ENCODE results near the gene POFUT1. TPM values are rescaled to one million over a fixed set of nuclear protein-coding genes. Genes with fewer than 3 reads are reported as not detected.

Gene POFUT1
- polyA plus RNA-seq, 2 of the 4 experiments (the other 2 are of a cell fraction), result 29.6 to 43.9 TPM

GRCh38 chr20:32224463-32224862 is 16.8 kb downstream of the POFUT1 start:
- TF ChIP-seq JUN (IDR thresholded peaks at IDR 0.05) (no peak), SREBF2 (IDR thresholded peaks at IDR 0.05) (no peak), MAFK (IDR thresholded peaks at IDR 0.05; ENCODE audit: partially characterized antibody) (peak; percentile 4)
- Histone ChIP-seq H3K27ac (no peak overlapping the region), H3K9me3 (no peaks in the 10 kb centered on the region), H3K4me3 (no peak overlapping the region), H3K4me2 (no peak overlapping the region), H3K4me1 (no peaks in the 10 kb centered on the region)
- no peak for FAIRE-seq
- no peak for ATAC-seq
- DNase-seq (ENCODE audit: low read depth in 1 of 2, low spot score in 1 of 2), result no peak
- 90% methylated on average over 4 of the region's 4 CpGs for WGBS (ENCODE audit: missing lambda C conversion rate)
- POLR2A ChIA-PET, result no interaction called here
- CTCF ChIA-PET, result interaction anchor here (0.6 to 1.7 kb wide), 2 partner anchors 11 to 79 kb away, joined by 4 read pairs; no protein-coding TSS in a partner anchor

- POLR2A ChIA-PET, result no interaction called here
- H3K4me1 ChIP-seq, result no peaks in the 10 kb centered on the region
- 86% methylated on average over 1 of the region's 1 CpG for WGBS (ENCODE audit: missing lambda C conversion rate)
- FAIRE-seq (no peak), ATAC-seq (no peak), DNase-seq (ENCODE audit: low read depth in 1 of 2, low spot score in 1 of 2) (no peak)
- CTCF ChIA-PET, result no interaction called here
- no peaks in the 10 kb centered on the region for H3K9me3 ChIP-seq
- H3K4me2 ChIP-seq, result no peak overlapping the region
- no peak overlapping the region for H3K27ac ChIP-seq
- H3K4me3 ChIP-seq, result no peak overlapping the region
- no peak for TF ChIP-seq CHD4 (IDR thresholded peaks at IDR 0.05; ENCODE audit: borderline replicate concordance)
- no peak for TF ChIP-seq PHF8 (IDR thresholded peaks at IDR 0.05; ENCODE audit: borderline replicate concordance, low read depth)
Measured at GRCh38 chr20:32226391-32226790, 18.7 kb downstream of the POFUT1 start.

GRCh38 chr20:32227306-32227705 is 19.6 kb downstream of the POFUT1 start:
- Histone ChIP-seq H3K27ac (no peak overlapping the region), H3K4me1 (no peaks in the 10 kb centered on the region), H3K4me2 (no peak overlapping the region), H3K9me3 (no peaks in the 10 kb centered on the region), H3K4me3 (no peak overlapping the region)
- ChIA-PET POLR2A (no interaction called here), CTCF (no interaction called here)
- no peak for ATAC-seq
- TF ChIP-seq EP300 (IDR thresholded peaks at IDR 0.05) (no peak), ZFP36 (IDR thresholded peaks at IDR 0.05; ENCODE audit: borderline replicate concordance, partially characterized antibody) (no peak)
- 97% methylated on average over 7 of the region's 7 CpGs for WGBS (ENCODE audit: missing lambda C conversion rate)
- no peak for FAIRE-seq
- DNase-seq (ENCODE audit: low read depth in 1 of 2, low spot score in 1 of 2), result no peak

GRCh38 chr20:32227744-32228688 is 20.3 kb downstream of the POFUT1 start:
- Histone ChIP-seq H3K4me3 (no peak overlapping the region), H3K27ac (no peak overlapping the region), H3K9me3 (no peaks in the 10 kb centered on the region), H3K4me1 (no peaks in the 10 kb centered on the region), H3K4me2 (no peak overlapping the region)
- no peak for TF ChIP-seq RCOR1 (IDR thresholded peaks at IDR 0.05; ENCODE audit: low read depth, low read length)
- no peak for TF ChIP-seq BHLHE40 (IDR thresholded peaks at IDR 0.05; ENCODE audit: low read depth, low read length)
- TF ChIP-seq SREBF2 (IDR thresholded peaks at IDR 0.05), result no peak
- TF ChIP-seq MAFK (IDR thresholded peaks at IDR 0.05; ENCODE audit: partially characterized antibody), result no peak
- TF ChIP-seq HOXB5 (CRISPR knock-in tag; IDR thresholded peaks at IDR 0.05), result no peak
- no peak for TF ChIP-seq REST (IDR thresholded peaks at IDR 0.05)
- TF ChIP-seq KDM1A (IDR thresholded peaks at IDR 0.05; ENCODE audit: low read depth), result no peak
- WGBS (ENCODE audit: missing lambda C conversion rate), result 93% methylated on average over 22 of the region's 22 CpGs
- ChIA-PET CTCF (interaction anchor here (2.2 kb wide), 1 partner anchor 10 kb away, joined by 5 read pairs; no protein-coding TSS in a partner anchor), POLR2A (no interaction called here)
- FAIRE-seq, result no peak
- ATAC-seq, result no peak
- DNase-seq (ENCODE audit: low read depth in 1 of 2, low spot score in 1 of 2), result no peak

Data from A549 (cell line).